ENCODE measurements around the gene LCOR. TPM values are rescaled to one million over a fixed set of nuclear protein-coding genes. Genes with fewer than 3 reads are reported as not detected.

The LCOR gene
- polyA plus RNA-seq, 4 donors: 7.0 to 48.8 (median 9.5) TPM

DNA sequence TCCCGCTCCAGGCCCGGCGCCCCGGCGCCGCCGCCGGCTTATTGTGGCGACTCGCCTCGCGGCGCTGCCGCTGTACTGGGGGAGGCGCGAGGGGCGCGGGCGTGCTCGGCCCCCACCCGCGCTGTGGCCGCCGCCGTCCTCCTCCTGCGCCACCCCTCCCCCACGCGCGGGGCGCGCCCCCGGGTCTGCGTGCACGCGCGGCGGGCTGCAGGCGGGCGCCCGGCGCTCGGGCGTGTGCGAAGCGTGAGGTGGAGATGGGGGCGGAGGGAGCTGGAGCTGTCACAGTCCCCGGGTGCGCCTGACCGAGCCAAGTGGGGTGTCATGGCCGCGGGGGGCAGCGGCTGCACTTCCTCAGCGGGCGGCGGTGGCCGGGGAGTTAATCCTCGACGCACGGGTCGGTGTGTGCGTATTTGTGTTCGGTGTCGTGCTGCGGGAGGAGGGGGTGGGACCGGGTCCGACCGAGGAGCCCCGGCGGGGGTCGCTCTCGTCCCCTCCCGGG, 672 bp downstream of the LCOR start:
- FAIRE-seq (no peak), DNase-seq (peak; percentile 83 to 96)
- Histone ChIP-seq H3K9me3 (ENCODE audit: control insufficient read depth in 2 of 2, insufficient read depth in 1 of 2, low read depth in 1 of 2, low read length in 1 of 2) (no peaks in the 10 kb centered on the region), H3K4me1 (ENCODE audit: control insufficient read depth in 3 of 3, insufficient read depth in 2 of 3, low read depth in 1 of 3, low read length in 2 of 3) (peaks cover 5 to 30% (median 9%) of the 10 kb centered on the region in 3 donors), H3K27ac (ENCODE audit: low read depth in 1 of 3, low read length in 2 of 3) (peak overlapping the region; percentile 76 to 90 (median 90)), H3K4me3 (ENCODE audit: low read depth in 1 of 3, low read length in 3 of 3) (peak overlapping the region; percentile 62 to 98 (median 88)), H3K27me3 (ENCODE audit: control insufficient read depth in 3 of 3, insufficient read depth in 3 of 3, low read length in 3 of 3) (no peaks in the 10 kb centered on the region), H3K36me3 (ENCODE audit: control insufficient read depth in 3 of 3, insufficient read depth in 2 of 3, low read depth in 1 of 3, low read length in 3 of 3) (peaks cover 0 to 5% (median 2%) of the 10 kb centered on the region in 3 donors)
- 0 to 1% (median 0%) methylated on average over 14 to 72 of the region's 72 CpGs for WGBS, 3 donors

DNA sequence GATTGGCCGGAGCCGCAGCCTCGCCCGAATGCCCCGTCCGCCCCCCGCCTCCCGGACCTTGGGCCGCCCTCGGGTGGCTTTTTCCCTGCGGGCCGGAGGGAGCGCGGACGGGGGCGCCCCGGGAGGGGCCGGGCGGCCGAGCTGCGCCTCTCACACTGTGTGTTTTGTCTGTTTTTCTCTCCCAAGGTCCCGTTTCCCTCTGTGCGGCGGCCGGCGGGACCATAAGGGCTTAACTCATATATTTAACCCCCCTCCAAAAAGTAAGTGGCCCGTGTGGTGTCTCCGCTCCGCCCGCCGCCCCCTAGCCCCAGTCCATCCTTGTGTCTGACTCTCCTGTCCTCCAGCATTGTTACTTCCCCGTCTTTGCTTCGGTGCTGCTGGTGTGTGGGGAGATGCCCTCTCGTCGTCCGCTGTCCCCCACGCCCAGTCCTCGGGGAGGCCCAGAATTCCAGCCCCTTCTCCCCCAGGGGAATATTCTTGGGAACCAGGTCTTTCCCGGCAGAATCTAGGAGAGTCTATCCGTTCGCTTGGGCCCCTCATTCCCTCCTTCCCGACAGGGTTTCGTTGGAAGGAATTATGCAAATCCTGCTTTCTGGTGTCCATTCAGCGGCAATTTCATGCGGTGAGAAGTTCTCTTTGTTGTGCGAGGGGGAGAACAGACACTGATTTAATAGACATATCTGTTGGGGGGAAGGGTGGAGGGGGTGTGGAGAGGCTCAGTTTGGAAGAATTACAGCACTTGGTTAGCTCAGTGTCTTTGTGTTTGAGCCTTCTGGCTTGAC, 1.3 kb downstream of the LCOR start:
- H3K27me3 ChIP-seq (ENCODE audit: control insufficient read depth in 3 of 3, insufficient read depth in 3 of 3, low read length in 3 of 3): no peaks in the 10 kb centered on the region
- peaks cover 0 to 7% (median 2%) of the 10 kb centered on the region in 3 donors for H3K36me3 ChIP-seq (ENCODE audit: control insufficient read depth in 3 of 3, insufficient read depth in 2 of 3, low read depth in 1 of 3, low read length in 3 of 3)
- FAIRE-seq (no peak), DNase-seq (peak; percentile 30 to 68)
- no peaks in the 10 kb centered on the region for H3K9me3 ChIP-seq (ENCODE audit: control insufficient read depth in 2 of 2, insufficient read depth in 1 of 2, low read depth in 1 of 2, low read length in 1 of 2)
- WGBS, 3 donors: 1% methylated on average over 25 to 46 of the region's 46 CpGs
- H3K27ac ChIP-seq (ENCODE audit: low read depth in 1 of 3, low read length in 2 of 3): peak overlapping the region; percentile 76 to 90 (median 90)
- peak overlapping the region; percentile 62 to 98 (median 88) for H3K4me3 ChIP-seq (ENCODE audit: low read depth in 1 of 3, low read length in 3 of 3)
- peaks cover 5 to 30% (median 9%) of the 10 kb centered on the region in 3 donors for H3K4me1 ChIP-seq (ENCODE audit: control insufficient read depth in 3 of 3, insufficient read depth in 2 of 3, low read depth in 1 of 3, low read length in 2 of 3)

DNA sequence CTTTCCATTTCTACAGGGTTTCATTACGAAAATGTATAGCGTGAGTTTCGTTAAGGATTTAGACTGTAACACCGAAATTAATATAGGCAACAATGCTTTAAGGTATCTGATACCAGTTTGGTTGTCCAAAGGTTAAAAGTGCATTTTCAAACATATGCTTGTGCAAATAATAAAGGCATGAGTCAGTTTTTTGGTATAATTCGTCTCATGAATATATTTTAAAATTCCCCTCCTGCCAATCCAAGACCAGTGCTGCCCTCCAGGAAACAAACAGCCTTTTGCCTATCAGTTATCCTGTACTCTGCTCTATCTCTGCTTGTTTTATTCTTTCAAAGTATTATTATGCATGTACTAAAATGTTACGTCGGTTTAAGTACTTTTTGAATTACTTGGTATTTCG, 2.0 kb downstream of the LCOR start:
- Histone ChIP-seq H3K27ac (ENCODE audit: low read depth in 1 of 3, low read length in 2 of 3) (peak overlapping the region in 2 of 3 donors; percentile 90), H3K9me3 (ENCODE audit: control insufficient read depth in 2 of 2, insufficient read depth in 1 of 2, low read depth in 1 of 2, low read length in 1 of 2) (no peaks in the 10 kb centered on the region), H3K4me3 (ENCODE audit: low read depth in 1 of 3, low read length in 3 of 3) (peak overlapping the region in 2 of 3 donors; percentile 62 to 88), H3K36me3 (ENCODE audit: control insufficient read depth in 3 of 3, insufficient read depth in 2 of 3, low read depth in 1 of 3, low read length in 3 of 3) (peaks cover 0 to 7% (median 2%) of the 10 kb centered on the region in 3 donors), H3K27me3 (ENCODE audit: control insufficient read depth in 3 of 3, insufficient read depth in 3 of 3, low read length in 3 of 3) (no peaks in the 10 kb centered on the region), H3K4me1 (ENCODE audit: control insufficient read depth in 3 of 3, insufficient read depth in 2 of 3, low read depth in 1 of 3, low read length in 2 of 3) (peaks cover 5 to 30% (median 9%) of the 10 kb centered on the region in 3 donors)
- 6 to 47% (median 21%) methylated on average over 8 of the region's 8 CpGs for WGBS, 3 donors
- FAIRE-seq: no peak
- DNase-seq: peak; percentile 50 to 61

DNA sequence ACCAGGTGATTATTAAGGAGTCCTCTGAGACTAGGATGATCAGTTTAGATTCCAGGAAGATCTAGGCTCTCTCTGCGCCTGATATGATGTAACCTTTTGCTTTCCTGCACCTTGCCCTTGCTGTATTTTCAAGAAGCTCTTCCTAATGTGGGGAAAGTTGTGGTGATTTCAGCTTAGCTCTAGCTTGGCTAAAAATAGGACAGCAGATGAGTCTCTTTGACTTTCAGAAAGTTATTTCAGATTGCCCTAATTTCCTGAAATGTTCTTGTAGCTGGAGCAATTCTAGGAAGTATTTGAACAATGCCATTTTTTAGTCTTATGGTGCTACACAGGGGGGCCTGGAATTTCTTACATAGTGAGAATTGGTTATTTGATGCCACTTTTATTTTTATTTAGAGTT, 3.8 kb downstream of the LCOR start:
- peak overlapping the region in 1 of 3 donors; percentile 90 for H3K27ac ChIP-seq (ENCODE audit: low read depth in 1 of 3, low read length in 2 of 3)
- FAIRE-seq (no peak), DNase-seq (peak; percentile 54 to 55)
- H3K9me3 ChIP-seq (ENCODE audit: control insufficient read depth in 2 of 2, insufficient read depth in 1 of 2, low read depth in 1 of 2, low read length in 1 of 2): no peaks in the 10 kb centered on the region
- H3K36me3 ChIP-seq (ENCODE audit: control insufficient read depth in 3 of 3, insufficient read depth in 2 of 3, low read depth in 1 of 3, low read length in 3 of 3): peaks cover 0 to 11% (median 2%) of the 10 kb centered on the region in 3 donors
- no peaks in the 10 kb centered on the region for H3K27me3 ChIP-seq (ENCODE audit: control insufficient read depth in 3 of 3, insufficient read depth in 3 of 3, low read length in 3 of 3)
- 26 to 27% (median 26%) methylated on average over 1 of the region's 1 CpG for WGBS, 3 donors
- peaks cover 5 to 21% (median 6%) of the 10 kb centered on the region in 3 donors for H3K4me1 ChIP-seq (ENCODE audit: control insufficient read depth in 3 of 3, insufficient read depth in 2 of 3, low read depth in 1 of 3, low read length in 2 of 3)
- H3K4me3 ChIP-seq (ENCODE audit: low read depth in 1 of 3, low read length in 3 of 3): peak overlapping the region in 1 of 3 donors; percentile 8

DNA sequence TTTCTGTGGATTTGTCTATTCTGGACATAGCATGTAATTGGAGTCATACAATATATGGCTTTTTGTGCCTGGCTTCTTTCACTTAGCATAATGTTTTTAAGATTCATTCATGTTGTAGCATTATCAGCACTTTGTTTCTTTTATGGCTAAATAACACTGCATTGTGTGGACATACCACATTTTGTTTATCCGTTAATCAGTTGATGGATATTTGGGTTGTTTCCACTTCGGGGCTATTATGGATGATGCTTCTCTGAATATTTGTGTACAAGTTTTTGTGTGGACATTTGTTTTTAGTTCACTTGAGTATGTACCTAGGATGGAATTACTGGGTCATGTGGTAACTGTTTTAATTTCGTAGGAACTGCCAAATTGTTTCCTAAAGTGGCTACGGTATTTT, 6.4 kb downstream of the LCOR start:
- DNase-seq (no peak), FAIRE-seq (no peak)
- no peaks in the 10 kb centered on the region for H3K27me3 ChIP-seq (ENCODE audit: control insufficient read depth in 3 of 3, insufficient read depth in 3 of 3, low read length in 3 of 3)
- H3K4me1 ChIP-seq (ENCODE audit: control insufficient read depth in 3 of 3, insufficient read depth in 2 of 3, low read depth in 1 of 3, low read length in 2 of 3): peaks cover 5 to 19% (median 5%) of the 10 kb centered on the region in 3 donors
- H3K36me3 ChIP-seq (ENCODE audit: control insufficient read depth in 3 of 3, insufficient read depth in 2 of 3, low read depth in 1 of 3, low read length in 3 of 3): peaks cover 0 to 19% (median 2%) of the 10 kb centered on the region in 3 donors
- WGBS, 3 donors: 72 to 88% (median 84%) methylated on average over 4 of the region's 4 CpGs
- no peak overlapping the region for H3K27ac ChIP-seq (ENCODE audit: low read depth in 1 of 3, low read length in 2 of 3)
- no peak overlapping the region for H3K4me3 ChIP-seq (ENCODE audit: low read depth in 1 of 3, low read length in 3 of 3)
- H3K9me3 ChIP-seq (ENCODE audit: control insufficient read depth in 2 of 2, insufficient read depth in 1 of 2, low read depth in 1 of 2, low read length in 1 of 2): no peaks in the 10 kb centered on the region

DNA sequence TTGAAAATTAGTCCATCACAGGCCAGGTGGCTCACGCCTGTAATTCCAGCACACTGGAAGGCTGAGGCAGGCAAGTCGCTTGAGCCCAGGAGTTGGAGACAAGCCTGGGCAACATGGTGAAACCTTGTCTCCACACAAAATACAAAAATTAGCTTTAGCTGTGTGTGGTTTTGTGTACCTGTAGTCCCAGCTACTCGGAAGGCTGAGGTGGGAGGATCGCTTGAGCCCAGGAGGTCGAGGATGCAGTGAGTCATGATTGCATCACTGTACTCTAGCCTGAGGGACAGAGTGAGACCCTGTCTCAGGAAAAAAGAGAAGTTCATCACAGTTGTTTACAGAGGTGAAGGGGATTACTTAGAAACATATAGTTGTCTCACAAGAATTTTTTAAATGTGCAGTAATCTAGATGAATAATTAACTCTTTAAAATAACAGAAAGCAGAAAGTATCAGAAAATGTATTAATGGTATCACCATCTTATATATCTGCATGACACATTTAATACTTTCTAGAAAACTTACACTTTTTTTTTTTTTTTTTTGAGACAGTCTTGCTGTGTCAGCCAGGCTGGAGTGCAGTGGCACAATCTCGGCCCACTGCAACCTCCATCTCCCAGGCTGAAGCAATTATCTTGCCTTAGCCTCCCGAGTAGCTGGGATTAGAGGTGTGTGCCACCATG, 8.9 kb downstream of the LCOR start:
- Histone ChIP-seq H3K9me3 (ENCODE audit: control insufficient read depth in 2 of 2, insufficient read depth in 1 of 2, low read depth in 1 of 2, low read length in 1 of 2) (no peaks in the 10 kb centered on the region), H3K4me3 (ENCODE audit: low read depth in 1 of 3, low read length in 3 of 3) (no peak overlapping the region), H3K27me3 (ENCODE audit: control insufficient read depth in 3 of 3, insufficient read depth in 3 of 3, low read length in 3 of 3) (no peaks in the 10 kb centered on the region), H3K27ac (ENCODE audit: low read depth in 1 of 3, low read length in 2 of 3) (no peak overlapping the region), H3K36me3 (ENCODE audit: control insufficient read depth in 3 of 3, insufficient read depth in 2 of 3, low read depth in 1 of 3, low read length in 3 of 3) (peaks cover 0 to 19% (median 2%) of the 10 kb centered on the region in 3 donors), H3K4me1 (ENCODE audit: control insufficient read depth in 3 of 3, insufficient read depth in 2 of 3, low read depth in 1 of 3, low read length in 2 of 3) (peaks cover 5 to 19% (median 5%) of the 10 kb centered on the region in 3 donors)
- DNase-seq: peak; percentile 23 to 36
- 61 to 73% (median 73%) methylated on average over 7 of the region's 7 CpGs for WGBS, 3 donors
- no peak for FAIRE-seq

DNA sequence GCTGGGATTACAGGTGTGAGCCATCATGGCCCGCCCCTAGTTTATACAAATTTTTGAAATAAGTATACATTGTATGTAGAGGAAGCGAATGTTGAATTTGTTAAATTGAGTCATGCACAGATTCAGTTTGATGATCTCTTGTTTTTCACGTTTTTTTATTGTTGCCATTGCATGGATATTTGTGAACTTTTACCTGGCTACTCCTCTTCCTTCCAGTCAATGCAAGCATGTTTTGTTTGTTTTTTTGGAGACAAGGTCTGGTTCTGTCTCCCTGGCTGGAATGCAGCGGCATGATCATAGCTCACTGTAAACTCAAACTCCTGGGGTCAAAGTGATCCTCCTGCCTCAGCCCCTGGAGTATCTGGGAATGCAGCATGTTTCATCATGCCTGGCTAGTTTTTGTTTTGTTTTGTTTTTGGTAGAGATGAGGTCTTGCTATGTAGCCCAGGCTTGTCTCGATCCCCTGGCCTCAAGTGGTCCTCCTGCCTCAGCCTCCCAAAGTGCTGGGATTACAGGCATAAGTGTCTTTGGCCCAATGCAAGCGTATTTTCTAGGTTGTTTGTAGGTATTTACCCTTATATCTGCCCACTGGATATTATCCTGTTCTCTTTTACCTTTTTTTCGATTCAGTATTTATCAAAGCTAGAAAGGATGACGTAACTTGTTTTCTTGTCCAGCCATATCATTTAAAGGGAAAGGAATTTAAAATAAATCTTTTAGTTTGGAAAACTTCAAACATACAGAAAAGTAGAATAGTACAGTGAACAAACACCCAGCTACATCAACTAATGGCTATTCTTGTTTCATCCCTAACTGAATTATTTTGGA, 11.0 kb downstream of the LCOR start:
- FAIRE-seq (no peak), DNase-seq (peak in 1 of 2 donors; percentile 15)
- no peak overlapping the region for H3K4me3 ChIP-seq (ENCODE audit: low read depth in 1 of 3, low read length in 3 of 3)
- peaks cover 0 to 24% (median 1%) of the 10 kb centered on the region in 3 donors for H3K36me3 ChIP-seq (ENCODE audit: control insufficient read depth in 3 of 3, insufficient read depth in 2 of 3, low read depth in 1 of 3, low read length in 3 of 3)
- H3K9me3 ChIP-seq (ENCODE audit: control insufficient read depth in 2 of 2, insufficient read depth in 1 of 2, low read depth in 1 of 2, low read length in 1 of 2): no peaks in the 10 kb centered on the region
- no peaks in the 10 kb centered on the region for H3K27me3 ChIP-seq (ENCODE audit: control insufficient read depth in 3 of 3, insufficient read depth in 3 of 3, low read length in 3 of 3)
- H3K27ac ChIP-seq (ENCODE audit: low read depth in 1 of 3, low read length in 2 of 3): peak overlapping the region in 1 of 3 donors; percentile 18
- H3K4me1 ChIP-seq (ENCODE audit: control insufficient read depth in 3 of 3, insufficient read depth in 2 of 3, low read depth in 1 of 3, low read length in 2 of 3): peaks cover 0 to 13% (median 5%) of the 10 kb centered on the region in 3 donors
- 73 to 82% (median 79%) methylated on average over 8 of the region's 8 CpGs for WGBS, 3 donors

DNA sequence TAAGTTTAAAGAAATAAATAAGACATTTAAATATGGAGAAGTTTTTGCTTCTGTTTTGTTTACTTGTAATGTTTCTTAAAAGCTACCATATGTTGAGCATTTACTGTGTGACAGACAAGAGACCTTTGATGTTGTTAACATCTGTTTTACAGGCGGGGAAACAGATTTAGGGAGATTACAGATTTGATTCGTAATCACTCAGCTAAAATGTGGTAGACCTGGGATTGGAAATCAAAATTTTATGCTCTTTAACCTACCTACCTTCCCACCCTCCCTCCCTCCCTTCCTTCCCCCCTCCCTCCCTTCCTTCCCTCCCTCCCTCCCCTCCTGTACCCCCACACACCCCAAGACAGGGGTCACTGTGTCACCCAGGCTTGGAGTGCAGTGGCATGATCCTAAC, 11.7 kb downstream of the LCOR start:
- 88 to 90% (median 89%) methylated on average over 2 of the region's 2 CpGs for WGBS, 3 donors
- DNase-seq (no peak), FAIRE-seq (no peak)
- no peaks in the 10 kb centered on the region for H3K27me3 ChIP-seq (ENCODE audit: control insufficient read depth in 3 of 3, insufficient read depth in 3 of 3, low read length in 3 of 3)
- peaks cover 0 to 22% (median 1%) of the 10 kb centered on the region in 3 donors for H3K36me3 ChIP-seq (ENCODE audit: control insufficient read depth in 3 of 3, insufficient read depth in 2 of 3, low read depth in 1 of 3, low read length in 3 of 3)
- H3K4me3 ChIP-seq (ENCODE audit: low read depth in 1 of 3, low read length in 3 of 3): no peak overlapping the region
- H3K4me1 ChIP-seq (ENCODE audit: control insufficient read depth in 3 of 3, insufficient read depth in 2 of 3, low read depth in 1 of 3, low read length in 2 of 3): peaks cover 0 to 13% (median 5%) of the 10 kb centered on the region in 3 donors
- no peaks in the 10 kb centered on the region for H3K9me3 ChIP-seq (ENCODE audit: control insufficient read depth in 2 of 2, insufficient read depth in 1 of 2, low read depth in 1 of 2, low read length in 1 of 2)
- H3K27ac ChIP-seq (ENCODE audit: low read depth in 1 of 3, low read length in 2 of 3): no peak overlapping the region

Data from small intestine (tissue), 7 donors.